SH-SY5Y (cell line): ENCODE measurements around the gene SLC4A1.

Experiments
- GATA2 ChIP-seq: IDR thresholded peaks from 2 replicates; pipeline ENCODE4 v1.6.1; 2011; ENCODE audit warnings: mild to moderate bottlenecking, low read depth, low read length
- GATA3 ChIP-seq: IDR thresholded peaks from 2 replicates; pipeline ENCODE4 v1.6.1; 2011; ENCODE audit warnings: low read depth, mild to moderate bottlenecking, low read length, moderate library complexity

GRCh38 chr17:44247876-44248736, 19.8 kb downstream of the SLC4A1 start:
- TF ChIP-seq GATA2 (no peak), GATA3 (no peak)
